ENCODE data around the gene SPHK1.

The SPHK1 gene

GRCh38 chr17:76354747-76355310 lies 29.6 kb upstream of the SPHK1 start:
- Histone ChIP-seq H3K9me3 (ENCODE audit: low read length) (no peaks in the 10 kb centered on the region), H3K79me2 (ENCODE audit: insufficient read depth, low read length) (peaks cover 18% of the 10 kb centered on the region), H3K4me2 (ENCODE audit: low read length) (peak overlapping the region; percentile 62), H3F3A (ENCODE audit: insufficient read depth, low read length) (no peaks in the 10 kb centered on the region), H3K9ac (ENCODE audit: low read length) (peak overlapping the region; percentile 79), H3K27me3 (ENCODE audit: insufficient read depth, low read length) (no peaks in the 10 kb centered on the region), H3K27ac (ENCODE audit: low read depth, low read length, poor library complexity, severe bottlenecking) (peak overlapping the region; percentile 90), H3K9me2 (ENCODE audit: low read depth, low read length) (no peaks in the 10 kb centered on the region), H3K4me1 (ENCODE audit: insufficient read depth, low read length, severe bottlenecking) (peaks cover 41% of the 10 kb centered on the region), H4K20me1 (ENCODE audit: insufficient read depth, low read length) (no peaks in the 10 kb centered on the region), H2AFZ (ENCODE audit: low read length) (peak overlapping the region; percentile 72; the same call in 1 of the 2 replicates), H3K4me3 (ENCODE audit: low read depth, low read length, poor library complexity, severe bottlenecking) (peak overlapping the region; percentile 84), H3K36me3 (ENCODE audit: insufficient read depth, low read length) (no peaks in the 10 kb centered on the region)
- TF ChIP-seq EZH2 (IDR thresholded peaks at IDR 0.05; ENCODE audit: borderline replicate concordance, low read length) (no peak), CTCF (IDR thresholded peaks at IDR 0.05; ENCODE audit: low read length) (no peak)

GRCh38 chr17:76356803-76357456 lies 27.5 kb upstream of the SPHK1 start:
- H4K20me1 ChIP-seq (ENCODE audit: insufficient read depth, low read length): no peaks in the 10 kb centered on the region
- TF ChIP-seq EZH2 (IDR thresholded peaks at IDR 0.05; ENCODE audit: borderline replicate concordance, low read length) (no peak), CTCF (IDR thresholded peaks at IDR 0.05; ENCODE audit: low read length) (no peak)
- peak overlapping the region; percentile 51 for H3K4me2 ChIP-seq (ENCODE audit: low read length)
- peak overlapping the region; percentile 2; the same call in 1 of the 2 replicates for H3K9ac ChIP-seq (ENCODE audit: low read length)
- H3K9me2 ChIP-seq (ENCODE audit: low read depth, low read length): no peaks in the 10 kb centered on the region
- H3K4me1 ChIP-seq (ENCODE audit: insufficient read depth, low read length, severe bottlenecking): peaks cover 35% of the 10 kb centered on the region
- peak overlapping the region; percentile 65 for H3K27ac ChIP-seq (ENCODE audit: low read depth, low read length, poor library complexity, severe bottlenecking)
- H3K9me3 ChIP-seq (ENCODE audit: low read length): no peaks in the 10 kb centered on the region
- H3K27me3 ChIP-seq (ENCODE audit: insufficient read depth, low read length): no peaks in the 10 kb centered on the region
- H3K4me3 ChIP-seq (ENCODE audit: low read depth, low read length, poor library complexity, severe bottlenecking): peak overlapping the region; percentile 22
- H2AFZ ChIP-seq (ENCODE audit: low read length): peak overlapping the region; percentile 67
- no peaks in the 10 kb centered on the region for H3F3A ChIP-seq (ENCODE audit: insufficient read depth, low read length)
- no peaks in the 10 kb centered on the region for H3K36me3 ChIP-seq (ENCODE audit: insufficient read depth, low read length)
- H3K79me2 ChIP-seq (ENCODE audit: insufficient read depth, low read length): peaks cover 11% of the 10 kb centered on the region

GRCh38 chr17:76357597-76358158 lies 26.7 kb upstream of the SPHK1 start:
- no peak overlapping the region for H3K9ac ChIP-seq (ENCODE audit: low read length)
- no peaks in the 10 kb centered on the region for H3K36me3 ChIP-seq (ENCODE audit: insufficient read depth, low read length)
- H3K27ac ChIP-seq (ENCODE audit: low read depth, low read length, poor library complexity, severe bottlenecking): peak overlapping the region; percentile 65
- H2AFZ ChIP-seq (ENCODE audit: low read length): peak overlapping the region; percentile 67
- peak overlapping the region; percentile 22 for H3K4me3 ChIP-seq (ENCODE audit: low read depth, low read length, poor library complexity, severe bottlenecking)
- H4K20me1 ChIP-seq (ENCODE audit: insufficient read depth, low read length): no peaks in the 10 kb centered on the region
- no peaks in the 10 kb centered on the region for H3K27me3 ChIP-seq (ENCODE audit: insufficient read depth, low read length)
- H3K9me2 ChIP-seq (ENCODE audit: low read depth, low read length): no peaks in the 10 kb centered on the region
- H3F3A ChIP-seq (ENCODE audit: insufficient read depth, low read length): no peaks in the 10 kb centered on the region
- H3K79me2 ChIP-seq (ENCODE audit: insufficient read depth, low read length): peaks cover 4% of the 10 kb centered on the region; the same call in 1 of the 2 replicates
- no peaks in the 10 kb centered on the region for H3K9me3 ChIP-seq (ENCODE audit: low read length)
- peaks cover 28% of the 10 kb centered on the region for H3K4me1 ChIP-seq (ENCODE audit: insufficient read depth, low read length, severe bottlenecking)
- TF ChIP-seq EZH2 (IDR thresholded peaks at IDR 0.05; ENCODE audit: borderline replicate concordance, low read length) (no peak), CTCF (IDR thresholded peaks at IDR 0.05; ENCODE audit: low read length) (no peak)
- peak overlapping the region; percentile 51 for H3K4me2 ChIP-seq (ENCODE audit: low read length)

All from OCI-LY1 (cell line).